ENCODE results near the gene CBX2.
A peak's percentile ranks its signal among the peaks of the same experiment; 100 is the strongest.

The CBX2 gene

DNA sequence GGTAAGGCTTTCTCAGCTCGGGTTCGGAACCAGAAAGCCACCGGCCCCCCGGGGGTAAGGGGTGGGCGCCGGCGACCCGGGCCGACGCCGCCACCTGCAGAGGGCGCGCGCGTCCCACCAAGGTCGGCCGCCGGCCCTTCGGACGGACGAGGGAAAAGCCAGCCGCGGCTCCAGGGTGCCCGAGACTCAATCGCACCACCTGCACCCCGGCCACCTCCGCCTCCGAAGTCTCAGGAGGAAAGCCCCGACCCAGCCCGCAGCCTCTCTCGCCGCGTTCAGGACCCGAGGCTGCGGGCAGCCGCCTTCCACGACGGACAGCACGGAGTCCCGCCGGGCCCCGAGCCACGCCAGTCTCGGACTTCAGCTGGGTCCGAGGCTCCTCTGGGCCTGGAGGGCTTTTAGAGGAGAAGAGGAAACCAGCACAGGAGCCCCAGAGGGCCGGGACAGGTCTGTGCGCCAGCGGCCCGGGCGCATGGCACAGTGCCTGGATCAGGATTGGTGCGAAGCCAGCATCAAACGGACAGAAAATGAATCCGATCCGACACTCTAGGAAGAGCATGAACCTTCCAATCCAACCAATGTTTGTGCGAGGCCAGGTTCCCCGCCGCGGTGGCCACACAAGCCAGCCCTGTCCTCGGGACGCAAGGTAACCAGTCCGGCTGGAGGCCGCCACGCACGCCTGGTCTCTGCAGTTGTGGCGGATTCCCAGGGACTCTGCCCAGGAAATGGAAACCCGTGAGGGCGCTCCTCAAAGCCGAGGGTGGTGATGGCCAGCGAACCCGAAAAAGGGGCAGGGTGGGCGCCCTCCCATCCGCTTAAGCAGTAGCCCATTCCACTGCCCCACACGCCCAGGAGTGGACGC is 12.2 kb downstream of the CBX2 start:
- no peak for DNase-seq

DNA sequence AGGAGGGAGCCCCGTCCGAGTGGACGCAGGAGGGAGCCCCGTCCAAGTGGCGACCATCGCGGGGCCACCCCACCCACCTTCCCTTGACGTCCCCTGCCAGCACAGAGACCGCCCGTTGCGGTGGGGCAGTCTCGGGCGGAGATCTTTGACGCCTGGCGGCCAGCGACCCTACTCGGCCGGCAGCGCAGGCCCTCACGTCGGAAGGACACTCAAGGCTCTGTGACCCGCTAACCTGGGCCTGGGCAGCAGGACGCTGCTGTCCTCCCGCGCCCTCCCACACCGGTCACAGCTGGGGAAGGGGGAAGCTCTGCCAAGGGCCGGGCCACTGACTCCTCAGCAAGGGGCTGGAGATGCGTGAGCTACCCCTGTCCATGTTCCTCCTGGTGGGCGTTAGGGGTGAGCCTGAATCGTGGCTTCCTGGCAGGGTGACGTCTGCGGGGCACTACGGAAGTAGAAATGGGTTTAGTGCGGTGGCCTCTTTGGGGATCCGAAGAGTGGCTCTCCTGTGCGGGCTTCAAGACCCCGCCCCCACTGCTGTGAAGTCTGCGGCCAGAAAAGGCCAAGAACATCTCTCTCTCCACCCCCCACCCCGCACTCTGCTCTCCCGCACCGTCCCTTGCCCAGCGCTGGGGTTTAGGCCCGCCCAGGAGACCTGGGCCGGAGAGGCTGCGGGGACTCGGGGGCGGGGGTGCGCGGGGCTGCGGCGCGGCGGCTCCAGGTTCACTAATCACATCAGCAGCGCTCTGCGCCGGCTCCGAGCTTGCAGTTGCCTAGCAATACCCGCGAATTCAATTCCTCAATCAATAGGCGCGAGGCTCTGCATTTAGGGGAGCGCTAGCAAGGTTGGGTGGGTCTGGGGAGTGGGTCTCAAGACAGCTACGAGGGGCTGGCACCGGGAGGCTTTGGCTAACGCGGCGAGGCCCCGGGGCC is 13.1 kb downstream of the CBX2 start:
- DNase-seq = no peak

DNA sequence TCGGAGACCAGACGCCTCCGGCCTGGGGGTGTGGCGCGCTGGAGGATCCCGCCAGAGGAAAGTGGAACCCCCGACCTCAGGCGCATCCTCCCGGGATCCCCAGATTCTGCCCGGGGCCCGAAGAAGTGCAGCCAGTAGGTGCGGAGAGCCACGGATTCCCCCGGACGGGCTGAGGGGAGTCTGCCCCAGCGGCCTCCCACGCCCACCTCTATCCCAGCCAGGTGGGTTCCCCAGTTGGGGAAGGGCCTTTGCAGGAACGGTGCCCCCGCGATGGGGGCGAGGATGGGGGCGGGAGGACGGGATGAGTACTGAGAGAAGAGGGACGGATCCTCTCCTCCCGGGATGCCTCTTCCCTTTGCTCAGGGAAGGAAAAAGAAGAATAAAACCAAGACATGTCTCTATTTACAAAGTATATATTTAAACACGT is 13.8 kb downstream of the CBX2 start:
- no peak for DNase-seq

DNA sequence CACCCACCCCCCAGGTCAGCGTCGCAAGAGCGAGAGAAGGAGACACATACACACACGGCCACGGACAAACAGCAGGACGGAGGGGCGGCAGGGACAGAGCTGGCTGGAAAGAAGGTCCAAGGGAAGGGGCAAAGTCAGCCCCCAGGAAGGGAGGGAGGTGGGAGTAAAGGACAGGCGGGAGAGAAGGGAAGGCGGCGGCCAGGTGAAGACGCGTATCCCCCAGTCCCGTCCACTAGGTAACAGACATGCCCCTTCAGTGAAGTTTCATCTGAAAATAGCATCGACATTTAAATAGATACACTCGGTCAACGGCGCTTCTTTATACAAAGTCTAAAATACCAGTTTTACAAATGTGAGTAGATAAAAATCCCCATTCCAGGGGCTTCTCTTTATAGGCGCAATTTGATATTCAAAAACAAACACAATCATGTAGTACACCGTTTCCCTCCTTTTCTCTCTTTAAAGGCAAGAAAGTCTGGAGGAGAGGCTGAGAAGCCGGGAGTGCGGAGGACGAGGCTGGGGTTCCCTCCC is 14.5 kb downstream of the CBX2 start:
- DNase-seq = no peak

DNA sequence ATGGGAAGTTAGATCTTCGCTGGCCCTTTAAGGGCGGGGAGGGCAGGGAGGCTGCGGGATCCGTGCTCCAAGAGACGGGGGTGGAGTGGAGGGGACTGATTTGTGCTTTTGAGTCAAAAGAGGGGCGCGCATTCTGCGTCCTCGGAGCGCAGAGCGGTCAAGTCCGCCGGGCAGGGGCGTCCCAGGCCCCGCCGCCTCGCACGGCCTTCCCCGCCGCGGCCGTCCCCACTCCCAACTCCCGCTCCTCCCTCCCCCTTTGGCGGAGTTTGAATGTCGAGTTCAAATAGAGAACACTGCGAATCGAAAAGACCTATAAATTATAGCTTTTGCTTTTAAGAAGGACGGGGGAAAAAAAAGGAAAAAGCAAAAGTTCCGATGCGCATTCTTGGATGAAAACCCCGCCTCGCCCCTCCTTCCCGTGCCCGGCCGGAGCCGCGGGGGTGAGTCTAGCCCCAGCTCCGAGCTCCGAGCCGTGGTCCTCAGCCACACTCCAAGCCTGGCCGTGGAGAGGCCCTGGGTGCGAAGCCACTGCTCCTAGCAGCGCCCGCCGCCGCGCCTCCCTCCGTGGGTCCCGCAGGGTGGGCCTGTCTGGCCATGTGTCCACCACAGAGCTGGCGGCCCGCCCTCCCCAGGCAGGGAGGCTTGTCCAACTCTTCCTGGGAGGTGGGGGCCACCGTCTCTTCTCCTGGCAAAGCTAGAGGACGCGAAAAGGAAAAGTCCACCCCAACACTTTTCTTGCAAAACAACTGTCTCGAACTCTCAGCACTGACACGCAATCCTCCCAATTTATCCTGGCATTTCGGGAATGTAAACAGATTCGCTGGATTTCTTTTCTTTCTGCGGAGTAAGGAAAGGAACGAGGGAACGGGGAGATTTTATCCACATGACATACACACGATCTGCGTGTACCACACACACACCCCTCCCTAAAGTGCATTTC is 15.3 kb downstream of the CBX2 start:
- no peak for DNase-seq

DNA sequence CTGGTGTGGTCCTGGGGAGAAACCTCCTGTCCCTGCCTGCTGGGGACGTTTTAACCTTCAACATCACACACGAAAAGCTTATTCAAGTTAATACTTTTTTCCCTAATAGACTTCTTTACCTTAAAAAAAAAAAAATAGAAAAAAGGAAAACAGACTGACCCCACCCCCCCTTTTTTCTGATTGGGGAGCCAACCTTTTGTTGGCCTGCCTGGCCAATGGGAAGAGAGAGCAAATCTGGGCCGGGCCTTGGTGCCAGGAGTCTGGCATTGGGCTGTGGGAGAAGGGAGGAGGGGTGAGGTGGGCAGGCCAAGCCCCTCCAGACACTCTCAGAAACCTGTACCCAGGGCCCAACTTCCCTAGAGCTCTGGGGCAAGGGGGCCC is 16.0 kb downstream of the CBX2 start:
- no peak for DNase-seq

DNA sequence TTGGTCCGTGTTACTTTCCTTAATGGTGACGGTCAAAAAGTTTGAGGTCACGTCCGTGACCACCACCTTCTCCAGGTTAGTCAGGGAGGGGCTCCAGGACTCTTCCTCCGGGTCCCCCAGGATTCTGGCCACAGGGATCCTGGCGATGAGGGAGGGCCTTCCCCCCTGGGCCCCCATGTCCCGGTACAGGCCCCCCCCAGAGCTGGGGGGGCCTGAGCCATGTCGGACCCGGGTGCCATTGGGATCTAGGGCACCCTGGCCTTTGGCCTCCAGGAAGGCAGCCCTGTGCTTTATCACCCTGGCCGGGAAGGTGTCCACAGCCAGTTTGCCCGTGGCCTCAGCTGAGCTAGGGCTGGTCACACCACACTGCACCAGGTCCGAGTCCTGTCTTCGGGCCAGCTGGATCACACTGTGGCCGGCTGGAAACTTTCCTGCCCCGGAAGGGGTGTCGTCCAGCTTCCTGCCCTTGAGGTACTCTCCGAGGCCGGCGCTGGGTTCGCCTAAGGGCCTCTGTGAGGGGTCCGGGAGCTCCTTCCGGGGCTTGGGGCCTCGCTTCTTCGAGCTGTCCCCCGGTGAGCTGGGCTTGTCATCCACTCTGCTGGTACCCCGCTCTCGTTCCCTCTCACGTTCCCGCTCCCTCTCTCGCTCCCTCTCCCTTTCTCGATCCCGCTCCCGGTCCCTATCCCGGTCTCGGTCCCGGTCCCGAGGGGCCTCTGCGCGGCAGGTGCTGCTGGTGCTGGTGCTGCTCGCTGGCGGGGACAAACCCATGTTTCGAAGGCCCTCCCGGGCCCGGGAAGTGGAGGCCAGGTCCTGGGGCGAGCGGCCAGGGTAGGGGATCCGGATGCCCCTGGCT is 16.9 kb downstream of the CBX2 start:
- DNase-seq = no peak

DNA sequence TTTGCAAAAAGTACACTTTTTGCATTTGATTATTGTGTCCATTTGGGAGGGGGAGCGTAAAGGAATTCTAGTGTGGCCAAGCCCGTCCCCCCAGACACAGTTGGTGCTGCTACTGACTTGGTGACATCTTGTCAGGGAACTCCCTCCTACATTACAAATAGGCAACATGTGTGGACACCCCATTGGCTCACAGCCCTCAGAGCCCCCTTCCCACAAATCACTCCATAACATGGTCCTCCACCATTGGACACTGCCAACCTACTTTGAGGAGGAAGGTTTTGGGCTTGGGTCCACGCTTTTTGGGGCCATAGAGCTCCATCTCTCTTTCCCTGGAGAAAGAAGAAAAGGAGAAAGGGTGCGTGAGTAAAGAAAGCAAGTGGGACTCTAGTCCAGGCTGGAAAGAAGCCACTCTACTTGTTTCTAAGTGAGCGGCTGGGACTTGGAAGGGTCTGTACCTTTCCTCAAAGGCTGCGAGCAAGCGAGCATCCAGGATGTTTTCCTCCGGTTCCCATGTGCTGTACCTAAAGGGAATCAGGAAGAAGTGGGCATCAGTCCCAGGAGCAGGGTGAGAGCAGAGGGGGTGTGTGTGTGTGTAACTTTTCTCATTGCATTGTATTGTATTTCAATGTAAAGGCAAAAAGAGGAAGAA is 18.0 kb downstream of the CBX2 start:
- DNase-seq = no peak

DNA sequence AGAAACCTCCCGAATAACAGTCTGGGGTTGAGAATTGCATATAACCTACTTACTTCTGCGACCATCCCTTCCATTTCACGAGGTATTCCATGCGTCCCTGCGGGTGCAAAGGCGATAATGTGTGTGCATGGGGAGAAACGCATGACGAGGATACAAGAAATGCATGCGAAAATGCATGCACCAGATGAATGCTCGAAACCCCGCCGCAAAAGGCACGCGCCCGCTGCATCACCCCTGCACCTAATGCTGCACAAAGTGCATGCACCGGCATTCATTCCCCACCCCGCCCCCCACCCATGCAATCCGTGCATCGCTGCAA is 18.5 kb downstream of the CBX2 start:
- no peak for DNase-seq

DNA sequence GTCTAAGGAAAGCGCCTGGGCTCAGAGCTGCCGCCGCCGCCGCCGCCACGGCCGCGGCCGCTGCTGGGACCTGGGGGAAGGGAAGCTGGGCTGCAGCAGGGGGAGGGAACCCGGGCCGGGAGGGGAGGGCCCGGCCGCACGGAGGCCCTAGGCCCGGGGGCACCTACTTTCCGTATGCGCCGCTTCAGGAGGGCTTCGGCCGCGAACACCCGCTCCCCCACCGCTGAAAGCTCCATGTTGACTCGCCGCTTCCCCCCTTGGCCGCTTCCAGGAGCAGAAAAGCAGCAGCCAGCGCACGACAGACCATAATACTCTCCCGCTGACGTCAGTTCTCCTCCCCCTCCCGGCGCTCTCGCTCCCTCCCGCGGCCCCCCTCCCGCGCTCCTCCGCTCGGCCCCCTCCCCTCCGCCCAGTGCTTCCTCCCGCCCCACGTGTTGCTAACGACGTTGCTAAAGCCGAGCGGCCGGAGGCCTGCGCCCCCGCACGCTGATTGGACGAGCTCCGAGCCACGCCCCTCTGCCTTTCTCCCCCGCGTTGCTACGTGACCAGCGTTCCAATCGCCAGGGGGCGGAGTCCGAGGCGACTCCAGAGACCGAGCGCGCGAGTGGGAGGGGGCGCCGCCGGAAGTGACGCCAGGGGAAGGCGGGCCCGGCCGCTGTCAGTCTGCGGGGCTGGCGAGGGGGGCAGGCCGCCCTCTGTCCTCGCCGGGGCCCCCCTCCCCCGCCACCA is 19.0 kb downstream of the CBX2 start, which contains the start of gene CBX8:
TSS of gene CBX8 (minus strand) at position 315 of the 729 bp plus-strand sequence. CDS start at position 236, 79 bp downstream.
- peak; percentile 97 for DNase-seq

DNA sequence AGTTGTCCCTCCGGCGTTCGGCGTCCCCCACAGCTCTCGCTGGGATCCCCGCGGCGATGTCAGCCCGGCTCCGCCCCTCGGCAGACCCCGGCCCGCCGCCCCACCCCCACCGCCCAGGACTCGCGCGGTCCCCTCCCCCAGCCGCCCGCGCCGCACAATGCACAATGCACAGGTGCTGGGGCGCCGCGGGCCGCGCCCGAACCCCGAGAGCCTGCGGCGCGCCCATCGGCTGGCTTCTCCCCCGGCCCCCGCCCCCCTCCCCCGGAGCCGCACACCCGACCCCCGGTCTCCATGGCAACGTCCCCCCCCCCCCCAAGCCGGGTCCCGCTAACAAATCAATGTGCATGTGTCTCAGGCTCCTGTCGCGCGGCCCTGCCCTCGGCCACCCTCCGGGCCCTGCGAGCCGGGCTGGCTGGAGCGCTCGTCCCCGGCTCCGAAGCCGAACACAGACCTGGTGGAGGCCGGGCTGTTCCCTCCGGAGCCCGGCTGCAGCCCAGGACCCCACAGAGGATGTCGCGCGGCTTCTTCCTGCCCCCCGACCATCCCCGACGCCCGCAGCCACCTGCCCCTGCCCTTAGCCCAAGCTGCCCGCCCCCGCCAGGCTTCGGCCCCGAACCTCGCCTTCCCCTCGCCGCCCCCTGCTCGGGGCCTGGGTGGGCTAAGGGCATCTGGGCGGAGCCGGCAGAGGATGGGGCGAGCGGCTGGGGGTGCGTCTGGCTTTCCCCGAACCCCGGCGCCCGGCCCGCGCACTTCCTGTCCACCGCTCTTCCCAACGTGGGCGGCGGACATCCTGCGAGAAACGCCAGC is 19.7 kb downstream of the CBX2 start:
- DNase-seq = no peak

DNA sequence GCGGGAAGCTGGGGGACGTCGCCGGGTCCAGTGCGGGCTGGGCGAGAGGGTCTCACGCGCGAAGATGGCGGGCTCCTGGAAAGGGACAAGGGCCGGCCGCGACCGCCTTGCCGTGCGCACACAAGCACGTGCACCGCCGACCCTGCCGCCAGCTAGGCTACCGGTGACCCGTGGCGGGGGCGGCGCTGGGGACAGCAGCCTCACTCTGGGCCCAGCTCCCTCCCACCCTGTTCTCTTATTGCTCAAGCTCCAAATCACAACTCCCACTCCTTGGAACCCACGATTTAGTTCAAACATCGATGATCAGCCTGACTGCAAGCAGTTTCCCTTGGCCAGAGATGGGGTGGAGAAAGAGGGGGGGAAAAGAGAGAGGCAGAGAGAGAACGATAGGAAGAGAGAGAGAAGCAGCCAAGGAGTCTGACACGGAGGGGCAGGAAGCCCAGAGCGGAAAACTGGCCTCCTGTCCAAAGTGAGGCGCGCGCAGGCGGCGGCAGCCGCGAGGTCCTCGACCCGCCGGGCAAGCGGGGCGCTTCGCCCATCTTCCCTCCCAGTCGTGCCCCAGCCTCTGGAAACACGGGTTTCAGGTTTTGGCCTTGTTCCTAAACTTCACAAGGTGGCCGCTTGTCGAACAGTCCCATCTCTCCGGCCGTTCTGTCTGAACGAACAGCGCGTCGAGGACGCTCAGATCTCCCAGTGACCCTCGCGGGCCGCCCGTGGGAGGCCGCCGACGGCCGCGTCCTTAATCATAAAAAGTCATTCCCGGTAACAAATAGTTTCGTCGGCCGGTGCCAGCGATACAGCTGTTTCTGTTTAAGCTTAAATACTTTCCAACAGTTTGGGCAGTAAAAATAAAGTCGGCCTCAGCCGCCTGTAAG is 20.6 kb downstream of the CBX2 start:
- no peak for DNase-seq

DNA sequence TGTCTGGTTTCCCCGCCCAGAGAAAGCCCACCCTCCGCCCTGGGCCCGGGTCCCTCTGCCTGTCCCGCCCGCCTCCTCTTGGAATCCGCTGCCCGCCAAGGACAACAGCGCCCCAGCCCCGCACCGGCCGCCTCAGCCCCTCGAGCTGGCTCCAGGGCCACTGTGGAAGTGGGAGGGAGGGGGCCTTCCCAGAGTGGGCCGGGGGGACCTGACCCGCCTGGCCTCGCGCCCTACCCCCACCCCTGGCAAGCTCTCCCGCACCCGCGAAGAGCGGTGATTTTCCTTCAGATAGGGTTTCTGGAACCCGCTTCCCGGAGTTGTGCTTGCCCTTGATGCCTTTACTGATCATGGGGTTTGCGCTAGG is 21.2 kb downstream of the CBX2 start:
- DNase-seq = no peak

DNA sequence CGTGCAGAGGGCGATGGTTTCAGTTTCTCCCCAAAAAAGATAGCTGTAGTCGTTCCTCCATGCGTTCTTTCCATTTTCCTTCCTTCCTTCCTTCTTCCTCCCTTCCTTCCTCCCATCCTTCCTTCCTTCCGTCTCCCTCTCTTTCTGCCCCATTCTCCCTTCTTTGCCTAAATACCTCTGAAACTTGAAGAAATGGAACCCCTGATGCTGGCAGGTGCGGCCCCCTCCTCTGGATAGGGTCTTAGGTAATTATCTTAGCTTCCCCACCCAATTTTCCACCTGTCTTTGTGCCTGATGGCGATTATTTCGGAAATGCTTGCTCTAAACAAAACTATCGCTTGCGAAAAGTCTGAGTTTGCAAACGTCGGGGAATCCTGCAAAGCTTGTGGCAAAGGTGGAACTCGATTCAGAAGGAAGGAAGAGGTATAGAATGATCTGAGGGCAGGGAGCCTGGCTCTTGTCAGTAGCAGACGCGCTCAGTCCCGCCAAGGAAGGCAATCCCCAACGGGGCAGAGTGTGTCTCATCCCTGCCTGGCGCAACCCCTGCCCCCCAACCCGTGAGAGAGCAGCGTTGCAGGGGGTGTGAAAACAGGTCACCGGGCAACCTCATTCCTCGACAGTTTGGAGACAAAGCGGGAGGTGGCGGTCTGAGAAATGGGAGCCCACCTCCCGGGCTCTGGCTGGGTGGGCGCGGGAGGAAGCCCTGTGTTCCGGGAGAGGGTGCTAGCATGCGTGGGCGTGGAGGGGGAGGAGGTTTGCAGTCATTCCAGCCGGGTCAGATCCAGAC is 21.8 kb downstream of the CBX2 start:
- no peak for DNase-seq

DNA sequence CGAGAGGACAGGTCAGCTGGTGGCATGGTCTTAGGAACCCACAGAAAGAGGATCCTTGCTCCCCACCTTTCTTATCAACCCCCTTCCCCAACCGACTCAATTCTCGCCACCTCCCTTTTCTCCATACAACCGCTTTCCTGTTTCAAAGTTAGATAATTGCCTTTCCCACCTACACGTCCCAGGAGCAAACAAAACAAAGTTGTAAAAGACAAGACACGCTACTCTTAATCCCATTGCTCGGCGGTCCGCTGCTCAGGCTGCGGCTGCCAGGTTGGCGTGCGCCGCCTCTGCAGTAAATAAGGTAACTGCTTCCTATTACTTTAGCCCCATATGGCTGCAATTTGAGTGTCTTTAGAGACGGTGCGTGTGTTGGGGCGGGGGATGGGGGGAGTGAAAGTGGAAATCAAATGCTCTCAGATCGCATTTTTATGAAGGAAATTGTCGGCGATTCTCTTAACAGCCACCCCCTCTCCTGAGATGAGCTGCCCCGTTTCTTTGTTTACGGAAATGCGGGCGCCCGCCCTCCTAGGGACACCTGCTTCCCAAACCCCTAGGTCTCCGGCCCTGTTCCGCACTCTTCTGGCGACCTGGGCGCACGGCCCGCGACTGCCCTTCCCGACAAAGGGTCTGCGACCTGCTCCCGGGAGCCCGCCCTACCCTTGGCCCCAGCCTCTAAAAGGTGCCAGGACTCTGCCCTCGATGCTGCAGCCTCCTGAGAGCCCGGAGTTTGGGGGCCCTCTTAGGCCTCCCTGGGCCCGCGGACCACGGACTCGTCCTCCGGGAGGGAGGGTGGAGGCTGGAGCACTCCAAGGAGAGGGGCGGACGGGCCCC is 22.6 kb downstream of the CBX2 start:
- DNase-seq = peak; percentile 30

DNA sequence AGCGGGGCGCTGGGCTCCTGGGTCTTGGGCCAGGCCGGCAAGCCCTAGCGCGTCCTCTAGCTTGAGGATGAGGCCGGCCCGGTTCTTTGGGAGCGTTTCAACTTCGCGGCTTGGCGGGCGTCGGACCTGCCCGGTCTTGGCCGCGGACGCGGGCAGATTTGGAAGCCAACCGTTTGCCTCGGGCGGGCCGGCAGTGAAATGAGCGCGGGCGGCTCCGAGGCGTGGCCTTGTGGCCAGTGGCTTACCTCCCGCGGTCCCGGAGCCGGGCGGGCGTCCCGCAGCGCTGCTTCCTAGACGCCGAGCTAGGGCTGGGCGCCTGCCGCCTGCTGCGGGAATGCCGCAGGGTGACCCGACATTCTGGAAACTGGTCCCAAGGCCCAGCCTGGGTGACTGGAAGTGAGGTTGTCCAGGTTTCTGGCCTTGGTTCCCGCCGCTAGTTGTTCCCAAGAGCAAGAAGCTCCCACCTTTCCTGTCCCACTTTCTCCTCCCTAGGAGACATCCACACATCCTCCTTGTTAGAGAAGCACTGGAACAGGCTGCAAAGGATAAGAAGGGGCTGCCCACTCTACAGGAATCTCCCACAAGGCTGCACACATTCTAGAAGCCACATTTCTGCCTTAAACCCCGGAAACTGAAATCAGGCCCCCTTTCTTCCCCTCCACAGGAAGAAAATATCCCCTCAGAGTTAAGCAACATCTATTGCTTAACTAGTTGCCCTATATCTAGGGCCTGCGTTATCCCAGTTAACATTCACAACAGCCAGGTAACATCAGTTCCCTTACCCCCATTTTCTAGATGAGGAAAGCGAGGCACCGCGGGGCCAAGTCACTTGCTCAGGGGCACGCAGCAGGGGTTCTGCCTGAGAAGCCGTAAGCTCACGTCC is 23.4 kb downstream of the CBX2 start:
- DNase-seq = no peak

Data from kidney glomerular epithelial cell (primary cell).